GM12878 (cell line): ENCODE results near the gene ATP8A1. TPM values are rescaled to one million over a fixed set of nuclear protein-coding genes. Genes with fewer than 3 reads are reported as not detected.

Experiments
- BACH1 ChIP-seq: fragments of 450-650 bp; IDR thresholded peaks from 2 replicates; pipeline ENCODE4 v1.6.1; 2017; ENCODE audit warnings: mild to moderate bottlenecking, borderline replicate concordance
- BCL11A ChIP-seq: IDR thresholded peaks from 2 replicates; pipeline ENCODE4 v1.6.1; 2011; ENCODE audit warnings: low read depth, low read length
- BHLHE40 ChIP-seq, 2 experiments: fragments of 450-650 bp in 1 of 2; IDR thresholded peaks; 2 replicates each; pipeline ENCODE4 v1.6.1; 2011 to 2017; ENCODE audit warnings: low read depth in 2 of 2, borderline replicate concordance in 1 of 2, improper control_type of control experiment in 1 of 2, low read length in 1 of 2, mild to moderate bottlenecking in 1 of 2
- BMI1 ChIP-seq: fragments of 450-650 bp; IDR thresholded peaks from 2 replicates; pipeline ENCODE4 v1.6.1; 2016; ENCODE audit warnings: mild to moderate bottlenecking, moderate library complexity, borderline replicate concordance
- CBX3 ChIP-seq: fragments of 200-600 bp; sonication (generic); IDR thresholded peaks from 2 replicates; pipeline ENCODE4 v1.6.1; 2016; ENCODE audit warnings: low read depth, borderline replicate concordance
- MYB ChIP-seq: fragments of 150-350 bp; IDR thresholded peaks from 2 replicates; pipeline ENCODE4 v1.6.1; 2014; ENCODE audit warnings: mild to moderate bottlenecking, low read depth, low read length, borderline replicate concordance
- MYC ChIP-seq: IDR thresholded peaks from 2 replicates; pipeline ENCODE4 v1.6.1; 2011; ENCODE audit warnings: mild to moderate bottlenecking, low read length, moderate library complexity, inconsistent platforms; ENCODE audit not compliant: insufficient read depth, insufficient replicate concordance, insufficient read length, severe bottlenecking
- NFXL1 ChIP-seq: fragments of 450-650 bp; IDR thresholded peaks from 2 replicates; pipeline ENCODE4 v1.6.1; 2017; ENCODE audit warnings: antibody characterized with exemption, mild to moderate bottlenecking, borderline replicate concordance
- POLR2AphosphoS2 ChIP-seq: IDR thresholded peaks from 2 replicates; pipeline ENCODE4 v1.6.1; 2011; ENCODE audit warnings: low read depth, mild to moderate bottlenecking, low read length, improper control_type of control experiment, moderate library complexity
- POLR2AphosphoS5 ChIP-seq: IDR thresholded peaks from 2 replicates; pipeline ENCODE4 v1.6.1; 2011; ENCODE audit warnings: mild to moderate bottlenecking, low read length, inconsistent platforms
- PRDM15 ChIP-seq: fragments of 450-650 bp; formaldehyde crosslinking; IDR thresholded peaks from 2 replicates; pipeline ENCODE4 v1.4.0; 2020; ENCODE audit warnings: mild to moderate bottlenecking, moderate library complexity
- RAD21 ChIP-seq: IDR thresholded peaks from 2 replicates; pipeline ENCODE4 v1.6.1; 2011; ENCODE audit warnings: mild to moderate bottlenecking, low read depth, low read length, moderate library complexity; ENCODE audit not compliant: insufficient read depth
- RB1 ChIP-seq: fragments of 450-650 bp; formaldehyde crosslinking; IDR thresholded peaks from 2 replicates; pipeline ENCODE4 v1.6.1; 2017; ENCODE audit warnings: mild to moderate bottlenecking, borderline replicate concordance
- RBBP5 ChIP-seq: fragments of 200-600 bp; sonication (generic); conservative IDR thresholded peaks from 2 replicates; pipeline ENCODE4 v1.6.1; 2016
- SKIL ChIP-seq: fragments of 450-650 bp; IDR thresholded peaks from 2 replicates; pipeline ENCODE4 v1.6.1; 2017; ENCODE audit warnings: mild to moderate bottlenecking, low read depth, inconsistent platforms; ENCODE audit not compliant: poor library complexity, severe bottlenecking
- TCF3 ChIP-seq: IDR thresholded peaks from 2 replicates; pipeline ENCODE4 v1.6.1; 2012; ENCODE audit warnings: low read depth, mild to moderate bottlenecking, low read length, borderline replicate concordance; ENCODE audit not compliant: insufficient read depth
- ZNF622 ChIP-seq: fragments of 450-650 bp; IDR thresholded peaks from 2 replicates; pipeline ENCODE4 v1.6.1; 2017; ENCODE audit warnings: mild to moderate bottlenecking, inconsistent platforms
- ZSCAN29 ChIP-seq: fragments of 450-650 bp; IDR thresholded peaks from 2 replicates; pipeline ENCODE4 v1.6.1; 2017; ENCODE audit warnings: mild to moderate bottlenecking, moderate library complexity
- polyA plus RNA-seq, 11 experiments: library from polyadenylated mRNA; depleted of rRNA in 4 of 11; unstranded in 6 of 11; stranded (reverse) in 5 of 11; fragments of >200 nt; fragmentation: Nextera tagmentation in 4 of 11; fragmentation: Illumina TruSeq in 1 of 11; extraction: Ambion mirVana in 4 of 11; extraction: Trizol in 1 of 11; gene quantifications; 1 replicate in 1 of 11; 2 replicates in 10 of 11; pipeline versions ENCODE4 v1.2.1 to v1.2.3, GENCODE V29; 2011 to 2016; ENCODE audit warnings: inconsistent platforms in 2 of 11, missing spikeins in 2 of 11, low read depth in 1 of 11
- total RNA-seq, 4 experiments: library from RNA; depleted of rRNA in 3 of 4; stranded (reverse); fragments of >200 nt in 3 of 4; fragmentation: Illumina TruSeq in 1 of 4; extraction: Trizol in 1 of 4; gene quantifications; 2 replicates each; pipeline versions ENCODE4 v1.2.1 to v1.2.3, GENCODE V29; 2013 to 2021
- TF ChIP-seq, protein P1 (sequence below): fragments of 150-350 bp; IDR thresholded peaks from 2 replicates; pipeline ENCODE4 v1.6.1; 2016; ENCODE audit warnings: low read depth, low read length

The ATP8A1 gene
- total and polyA plus RNA-seq, 10 of the 15 experiments (the other 5 are each of a cell fraction or from before 2014, with no cell fraction given), result 9.0 to 116 (median 37.3) TPM

- TF ChIP-seq, protein P1, sequence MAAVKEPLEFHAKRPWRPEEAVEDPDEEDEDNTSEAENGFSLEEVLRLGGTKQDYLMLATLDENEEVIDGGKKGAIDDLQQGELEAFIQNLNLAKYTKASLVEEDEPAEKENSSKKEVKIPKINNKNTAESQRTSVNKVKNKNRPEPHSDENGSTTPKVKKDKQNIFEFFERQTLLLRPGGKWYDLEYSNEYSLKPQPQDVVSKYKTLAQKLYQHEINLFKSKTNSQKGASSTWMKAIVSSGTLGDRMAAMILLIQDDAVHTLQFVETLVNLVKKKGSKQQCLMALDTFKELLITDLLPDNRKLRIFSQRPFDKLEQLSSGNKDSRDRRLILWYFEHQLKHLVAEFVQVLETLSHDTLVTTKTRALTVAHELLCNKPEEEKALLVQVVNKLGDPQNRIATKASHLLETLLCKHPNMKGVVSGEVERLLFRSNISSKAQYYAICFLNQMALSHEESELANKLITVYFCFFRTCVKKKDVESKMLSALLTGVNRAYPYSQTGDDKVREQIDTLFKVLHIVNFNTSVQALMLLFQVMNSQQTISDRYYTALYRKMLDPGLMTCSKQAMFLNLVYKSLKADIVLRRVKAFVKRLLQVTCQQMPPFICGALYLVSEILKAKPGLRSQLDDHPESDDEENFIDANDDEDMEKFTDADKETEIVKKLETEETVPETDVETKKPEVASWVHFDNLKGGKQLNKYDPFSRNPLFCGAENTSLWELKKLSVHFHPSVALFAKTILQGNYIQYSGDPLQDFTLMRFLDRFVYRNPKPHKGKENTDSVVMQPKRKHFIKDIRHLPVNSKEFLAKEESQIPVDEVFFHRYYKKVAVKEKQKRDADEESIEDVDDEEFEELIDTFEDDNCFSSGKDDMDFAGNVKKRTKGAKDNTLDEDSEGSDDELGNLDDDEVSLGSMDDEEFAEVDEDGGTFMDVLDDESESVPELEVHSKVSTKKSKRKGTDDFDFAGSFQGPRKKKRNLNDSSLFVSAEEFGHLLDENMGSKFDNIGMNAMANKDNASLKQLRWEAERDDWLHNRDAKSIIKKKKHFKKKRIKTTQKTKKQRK, result no peak
- TF ChIP-seq POLR2AphosphoS2 (no peak), BACH1 (peak; percentile 68; the same call in 1 of the 2 replicates), ZNF622 (no peak), TCF3 (peak; percentile 97), BMI1 (peak; percentile 63; the same call in 1 of the 2 replicates), BHLHE40 (IDR thresholded peaks at IDR 0.05; ENCODE audit: borderline replicate concordance in 1 of 2, low read depth in 2 of 2, low read length in 1 of 2) (peak; percentile 71 to 72; a peak in 3 of 4 replicates), MYB (0 out of 2 replicates have a peak, but pooled peaks have one; percentile 12), RBBP5 (no peak), BCL11A (peak; percentile 95), RB1 (no peak), PRDM15 (CRISPR knock-in tag) (no peak), CBX3 (no peak), POLR2AphosphoS5 (peak; percentile 52; the same call in 1 of the 2 replicates), ZSCAN29 (no peak), SKIL (peak; percentile 91), NFXL1 (no peak), RAD21 (peak; percentile 2; the same call in 1 of the 2 replicates), MYC (no peak)
These were observed 17.9 kb downstream of the ATP8A1 start (continued) for GRCh38 chr4:42638993-42639392.
